ENCODE measurements around the gene ZNF783. TPM values are rescaled to one million over a fixed set of nuclear protein-coding genes. Genes with fewer than 3 reads are reported as not detected.

Gene ZNF783
- total RNA-seq, 1 donor from 2014 or later, result 15.3 TPM

GRCh38 chr7:149293338-149293737 lies 31.3 kb downstream of the ZNF783 start:
- no peak overlapping the region for H3K4me3 Mint-ChIP-seq
- no peak for TF ChIP-seq CTCF (conservative IDR thresholded peaks at IDR 0.05)
- no peak overlapping the region for H3K27ac Mint-ChIP-seq (ENCODE audit: unreplicated experiment)
- H3K27me3 Mint-ChIP-seq (ENCODE audit: low read depth), result no peaks in the 10 kb centered on the region
- H3K4me1 Mint-ChIP-seq, result no peaks in the 10 kb centered on the region
- H3K36me3 Mint-ChIP-seq (ENCODE audit: low read depth), result no peaks in the 10 kb centered on the region
- no peak for DNase-seq (ENCODE audit: low read depth, low spot score)
- H3K9me3 Mint-ChIP-seq, result no peaks in the 10 kb centered on the region

- H3K27me3 Mint-ChIP-seq (ENCODE audit: low read depth), result no peaks in the 10 kb centered on the region
- DNase-seq (ENCODE audit: low read depth, low spot score), result no peak
- H3K36me3 Mint-ChIP-seq (ENCODE audit: low read depth), result peaks cover 4% of the 10 kb centered on the region
- no peaks in the 10 kb centered on the region for H3K4me1 Mint-ChIP-seq
- peak overlapping the region; percentile 78 for H3K27ac Mint-ChIP-seq (ENCODE audit: unreplicated experiment)
- H3K4me3 Mint-ChIP-seq, result no peak overlapping the region
- no peak for TF ChIP-seq CTCF (conservative IDR thresholded peaks at IDR 0.05)
- peaks cover 7% of the 10 kb centered on the region for H3K9me3 Mint-ChIP-seq
Measured at GRCh38 chr7:149293946-149294633, 32.1 kb downstream of the ZNF783 start.

- H3K36me3 Mint-ChIP-seq (ENCODE audit: low read depth), result peaks cover 5% of the 10 kb centered on the region
- no peak overlapping the region for H3K27ac Mint-ChIP-seq (ENCODE audit: unreplicated experiment)
- TF ChIP-seq CTCF (conservative IDR thresholded peaks at IDR 0.05), result no peak
- no peak for DNase-seq (ENCODE audit: low read depth, low spot score)
- H3K4me3 Mint-ChIP-seq, result no peak overlapping the region
- H3K27me3 Mint-ChIP-seq (ENCODE audit: low read depth), result no peaks in the 10 kb centered on the region
- H3K4me1 Mint-ChIP-seq, result no peaks in the 10 kb centered on the region
- peaks cover 7% of the 10 kb centered on the region for H3K9me3 Mint-ChIP-seq
Measured at GRCh38 chr7:149294634-149295480, 32.9 kb downstream of the ZNF783 start.

DNA sequence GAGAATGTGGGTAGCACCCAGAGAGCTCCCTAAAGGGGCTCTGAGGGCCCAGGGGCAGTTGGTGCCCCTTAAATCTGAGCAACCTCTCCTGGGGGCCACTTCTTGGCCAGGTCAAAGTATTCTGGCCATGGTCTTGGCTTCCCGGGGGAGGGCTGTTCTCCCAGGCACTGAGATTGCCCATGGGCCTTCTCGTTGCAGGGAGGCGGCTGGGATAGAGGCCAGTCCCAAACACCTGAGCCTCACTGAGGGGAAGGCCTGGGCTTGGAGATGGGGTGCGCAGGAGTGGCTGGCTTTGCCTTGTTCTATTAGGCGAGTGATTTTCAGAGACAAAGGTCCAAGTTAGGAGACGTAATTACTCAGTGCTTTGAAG lies 33.5 kb downstream of the ZNF783 start:
- Mint-ChIP-seq H3K36me3 (ENCODE audit: low read depth) (peaks cover 5% of the 10 kb centered on the region), H3K9me3 (peaks cover 7% of the 10 kb centered on the region), H3K4me1 (no peaks in the 10 kb centered on the region), H3K27ac (ENCODE audit: unreplicated experiment) (no peak overlapping the region), H3K4me3 (no peak overlapping the region), H3K27me3 (ENCODE audit: low read depth) (no peaks in the 10 kb centered on the region)
- TF ChIP-seq CTCF (conservative IDR thresholded peaks at IDR 0.05), result no peak
- DNase-seq (ENCODE audit: low read depth, low spot score), result no peak

GRCh38 chr7:149296368-149296767 lies 34.4 kb downstream of the ZNF783 start:
- Mint-ChIP-seq H3K27me3 (ENCODE audit: low read depth) (no peaks in the 10 kb centered on the region), H3K9me3 (peaks cover 7% of the 10 kb centered on the region), H3K4me1 (no peaks in the 10 kb centered on the region), H3K36me3 (ENCODE audit: low read depth) (peaks cover 5% of the 10 kb centered on the region), H3K4me3 (no peak overlapping the region), H3K27ac (ENCODE audit: unreplicated experiment) (no peak overlapping the region)
- no peak for DNase-seq (ENCODE audit: low read depth, low spot score)
- no peak for TF ChIP-seq CTCF (conservative IDR thresholded peaks at IDR 0.05)

All from neural crest cell (in vitro differentiated cells).